ENCODE data around the gene TMCO4.

DNA sequence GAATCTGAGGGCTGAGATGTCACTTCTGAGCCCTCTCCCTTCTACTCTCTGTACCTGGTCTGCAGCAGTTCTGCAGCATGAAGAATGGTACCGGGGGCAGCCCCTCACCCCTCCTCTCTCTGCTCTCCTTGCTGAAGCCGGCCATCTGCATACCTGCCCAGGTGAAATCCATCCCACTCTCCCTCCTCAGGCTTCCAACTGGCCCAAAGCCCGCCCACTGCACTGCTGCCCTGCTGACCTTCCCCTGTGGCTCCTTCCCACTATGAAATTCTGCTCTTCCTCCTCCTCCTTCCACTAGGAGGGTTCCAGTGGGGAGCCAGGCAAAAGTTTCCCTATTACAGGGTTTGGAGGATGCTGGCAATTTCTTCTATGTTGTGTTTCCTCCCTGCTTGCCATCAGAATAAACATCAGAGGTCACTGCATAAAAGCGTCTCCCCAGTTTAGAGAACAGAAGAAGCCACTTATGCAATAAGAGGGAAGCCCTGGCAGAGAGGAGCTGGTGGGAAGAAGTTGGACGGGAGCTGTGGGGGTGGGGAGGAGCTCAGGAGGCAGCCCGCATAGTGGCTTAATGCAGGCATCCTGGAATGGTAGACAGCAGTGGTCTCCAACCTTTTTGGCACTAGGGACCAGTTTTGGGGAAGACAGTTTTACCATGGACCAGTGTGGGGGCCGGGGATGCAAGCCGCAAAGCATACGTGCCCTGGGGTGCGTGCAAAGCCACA lies 30.3 kb downstream of the TMCO4 start:
- TF ChIP-seq, protein P1, sequence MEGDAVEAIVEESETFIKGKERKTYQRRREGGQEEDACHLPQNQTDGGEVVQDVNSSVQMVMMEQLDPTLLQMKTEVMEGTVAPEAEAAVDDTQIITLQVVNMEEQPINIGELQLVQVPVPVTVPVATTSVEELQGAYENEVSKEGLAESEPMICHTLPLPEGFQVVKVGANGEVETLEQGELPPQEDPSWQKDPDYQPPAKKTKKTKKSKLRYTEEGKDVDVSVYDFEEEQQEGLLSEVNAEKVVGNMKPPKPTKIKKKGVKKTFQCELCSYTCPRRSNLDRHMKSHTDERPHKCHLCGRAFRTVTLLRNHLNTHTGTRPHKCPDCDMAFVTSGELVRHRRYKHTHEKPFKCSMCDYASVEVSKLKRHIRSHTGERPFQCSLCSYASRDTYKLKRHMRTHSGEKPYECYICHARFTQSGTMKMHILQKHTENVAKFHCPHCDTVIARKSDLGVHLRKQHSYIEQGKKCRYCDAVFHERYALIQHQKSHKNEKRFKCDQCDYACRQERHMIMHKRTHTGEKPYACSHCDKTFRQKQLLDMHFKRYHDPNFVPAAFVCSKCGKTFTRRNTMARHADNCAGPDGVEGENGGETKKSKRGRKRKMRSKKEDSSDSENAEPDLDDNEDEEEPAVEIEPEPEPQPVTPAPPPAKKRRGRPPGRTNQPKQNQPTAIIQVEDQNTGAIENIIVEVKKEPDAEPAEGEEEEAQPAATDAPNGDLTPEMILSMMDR (IDR thresholded peaks at IDR 0.05) = no peak
- TF ChIP-seq KAT7 (CRISPR knock-in tag; IDR thresholded peaks at IDR 0.05; ENCODE audit: borderline replicate concordance) = no peak
